Stimulated activated CD8-positive, alpha-beta memory T cell treated with anti-CD3 and anti-CD28 coated beads, Interleukin-7, amount 100 ng/mL, for 1 hour (primary cell): ENCODE results near the gene GPS2.
"Not testable (repeated sequence)": the region's sequence is repeated elsewhere in the genome, so short reads cannot be mapped to it uniquely, and the experiment has no call there.

Source experiments
- DNase-seq, 2 donors: peaks; one replicate each; pipeline ENCODE4 v3.0.0-alpha.2; 2020; ENCODE audit warnings: low read depth in 2 of 2

Gene GPS2

GRCh38 chr17:7336240-7337175, 21.3 kb upstream of the GPS2 start, which contains the start of gene ACAP1:
Gene ACAP1 (plus strand): TSS chr17:7336529. CDS start chr17:7336735, 206 bp downstream.
- peak; percentile 66 to 77 for DNase-seq

DNA sequence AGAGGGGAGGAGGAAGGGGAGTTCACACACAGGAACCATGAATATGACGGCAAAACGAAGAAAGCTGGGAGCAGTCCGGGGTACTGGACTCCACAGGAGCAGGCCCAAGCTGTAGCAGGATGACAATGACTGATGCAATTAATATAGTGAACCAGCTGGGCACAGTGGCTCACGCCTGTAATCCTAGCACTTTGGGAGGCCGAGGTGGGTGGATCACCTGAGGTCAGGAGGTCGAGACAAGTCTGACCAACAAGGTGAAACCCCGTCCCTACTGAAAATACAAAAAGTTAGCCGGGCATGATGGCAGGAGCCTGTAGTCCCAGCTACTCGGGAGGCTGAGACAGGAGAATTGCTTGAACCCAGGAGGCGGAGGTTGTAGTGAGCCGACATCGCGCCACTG, 20.6 kb upstream of the GPS2 start:
- not testable (repeated sequence) for DNase-seq

DNA sequence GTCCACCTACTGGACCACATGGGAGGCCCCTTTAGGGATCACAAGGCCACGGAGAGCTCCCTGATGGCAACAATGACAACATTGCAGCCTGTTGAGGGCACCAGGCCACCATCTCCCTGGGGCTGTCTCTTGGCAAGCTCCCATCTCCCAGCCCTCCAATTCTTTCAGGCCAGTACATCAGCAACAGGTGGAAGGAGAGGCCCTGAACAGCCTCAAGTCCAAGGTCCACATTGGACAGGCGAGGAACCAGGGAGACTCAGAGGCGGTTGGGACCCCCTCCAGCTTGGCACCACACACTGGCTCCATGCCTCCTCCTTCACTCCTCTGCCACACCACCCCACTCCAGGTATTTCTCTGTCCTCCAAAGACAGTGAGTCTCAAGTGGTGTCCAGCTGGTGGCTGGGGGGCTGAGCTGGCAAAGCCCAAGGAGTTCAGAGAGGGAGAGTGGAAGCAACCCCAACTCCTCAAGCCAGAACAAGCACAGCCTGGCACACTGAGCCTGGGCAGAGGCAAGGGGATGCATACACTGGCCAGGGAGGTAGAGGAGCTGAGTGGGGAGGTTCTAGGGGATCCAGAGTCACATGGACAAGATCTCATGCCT, 19.9 kb upstream of the GPS2 start:
- DNase-seq: no peak

DNA sequence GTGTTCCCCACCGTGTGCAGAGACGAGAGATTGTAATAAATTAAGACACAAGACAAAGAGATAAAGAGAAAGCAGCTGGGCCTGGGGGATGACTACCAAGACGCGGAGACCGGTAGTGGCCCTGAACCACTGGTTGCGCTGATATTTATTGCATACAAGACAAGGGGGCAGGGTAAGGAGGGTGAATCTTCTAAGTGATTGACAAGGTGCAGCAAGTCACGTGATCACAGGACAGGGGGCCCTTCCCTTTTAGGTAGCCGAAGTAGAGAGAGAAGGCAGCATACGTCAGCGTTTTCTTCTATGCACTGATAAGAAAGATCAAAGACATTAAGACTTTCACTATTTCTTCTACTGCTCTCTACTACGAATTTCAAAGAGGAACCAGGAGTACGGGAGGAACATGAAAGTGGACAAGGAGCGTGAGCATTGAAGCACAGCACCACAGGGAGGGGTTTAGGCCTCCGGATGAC, 17.5 kb upstream of the GPS2 start:
- not testable (repeated sequence) for DNase-seq

DNA sequence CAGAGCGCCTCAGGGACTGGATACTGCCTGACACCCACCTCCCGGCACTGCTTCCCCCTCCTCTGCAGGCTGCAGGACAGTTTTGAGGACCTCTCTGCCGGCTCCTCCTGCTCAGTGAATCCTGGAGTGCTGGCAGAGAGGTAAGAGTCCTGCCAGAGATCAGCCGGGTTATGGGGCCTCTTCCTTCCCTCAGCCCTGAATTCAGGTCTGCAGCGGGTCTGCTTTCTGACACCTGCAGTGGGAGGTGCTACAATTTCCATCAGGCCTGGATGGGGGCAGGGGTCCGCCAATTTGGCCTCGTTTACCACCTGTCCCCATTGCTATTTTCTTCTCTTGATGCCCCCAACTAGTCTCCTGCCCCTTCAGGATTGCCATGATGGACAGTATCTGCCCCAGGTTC, 17.0 kb upstream of the GPS2 start:
- no peak for DNase-seq

- no peak for DNase-seq
These were observed 15.5 kb upstream of the GPS2 start for GRCh38 chr17:7330638-7331015.

- DNase-seq: peak in 1 of 2 donors; percentile 55
These were observed 15.0 kb upstream of the GPS2 start for GRCh38 chr17:7329997-7330637.

- peak; percentile 91 for DNase-seq
These were observed 14.3 kb upstream of the GPS2 start for GRCh38 chr17:7329374-7329996.

DNA sequence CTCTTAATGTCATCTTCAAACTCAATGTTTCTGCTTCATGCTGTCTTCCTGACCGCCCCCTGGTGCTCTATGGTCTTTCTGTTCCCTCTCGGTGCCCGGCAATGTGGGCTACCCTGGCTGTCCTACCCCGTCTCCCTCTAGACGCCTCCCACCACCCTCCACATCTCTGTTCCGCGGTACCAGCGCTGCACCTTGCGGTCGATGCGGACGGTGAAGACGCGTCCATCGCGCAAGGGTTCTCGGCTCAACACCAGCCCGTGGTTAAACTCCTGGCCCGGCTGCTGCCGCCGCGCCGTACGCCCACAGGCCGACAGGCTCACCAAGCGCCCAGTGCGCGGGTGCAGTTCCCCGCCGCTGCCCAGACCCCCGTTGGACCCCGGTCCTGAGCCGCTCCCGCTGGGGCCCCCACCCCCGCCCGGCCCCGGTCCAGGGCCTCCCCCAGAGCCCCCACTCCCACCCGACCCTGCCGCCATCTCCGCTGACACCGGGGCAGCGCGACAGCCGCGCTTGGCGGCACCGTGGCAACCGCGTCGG, 13.7 kb upstream of the GPS2 start, which contains the start of gene NEURL4:
NEURL4 (minus strand) TSS at position 496 of the 534 bp plus-strand sequence; CDS start at position 473, 23 bp downstream.
- DNase-seq: no peak

- DNase-seq: no peak
These were observed 12.8 kb upstream of the GPS2 start for GRCh38 chr17:7328009-7328408.

DNA sequence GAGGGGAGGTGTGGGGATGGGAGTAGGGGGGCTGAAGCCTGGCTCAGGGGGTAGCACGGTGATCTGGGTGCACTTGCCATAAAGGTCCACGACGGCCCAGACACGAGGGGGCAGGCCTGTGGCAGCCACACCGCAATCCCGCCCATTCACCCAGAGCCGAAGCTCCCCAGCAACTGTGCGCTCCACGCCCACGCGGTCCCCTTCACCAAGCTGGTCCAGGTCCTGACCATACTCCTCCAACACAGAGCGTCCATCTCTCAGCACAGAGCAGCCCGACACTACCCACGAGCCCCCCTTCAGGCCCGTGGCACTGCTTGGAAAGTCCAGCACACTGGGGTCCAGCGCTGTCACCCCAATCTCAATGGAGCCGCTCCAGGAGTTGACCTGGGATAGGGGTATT, 12.3 kb upstream of the GPS2 start:
- DNase-seq: no peak

GRCh38 chr17:7327056-7327455, 11.9 kb upstream of the GPS2 start:
- DNase-seq: no peak

DNA sequence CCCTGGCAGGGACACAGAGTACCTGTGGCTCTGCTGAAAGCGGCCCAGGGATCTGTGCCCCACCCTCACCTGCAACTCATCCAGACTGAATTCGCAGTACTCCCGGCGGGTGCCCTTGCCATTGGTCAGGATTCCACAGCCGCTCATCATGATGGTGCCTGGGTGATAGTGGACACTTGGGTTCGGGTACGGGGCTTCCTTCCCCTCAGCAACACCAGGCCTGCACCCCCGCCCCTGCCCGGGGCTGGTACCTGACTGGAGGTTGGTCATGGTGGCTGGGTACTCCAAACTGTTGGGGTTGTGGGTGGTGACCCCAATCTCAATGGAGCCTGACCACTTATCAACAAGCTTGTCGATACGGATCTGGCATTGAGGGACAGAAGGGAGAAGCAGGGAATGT, 11.0 kb upstream of the GPS2 start:
- no peak for DNase-seq

DNA sequence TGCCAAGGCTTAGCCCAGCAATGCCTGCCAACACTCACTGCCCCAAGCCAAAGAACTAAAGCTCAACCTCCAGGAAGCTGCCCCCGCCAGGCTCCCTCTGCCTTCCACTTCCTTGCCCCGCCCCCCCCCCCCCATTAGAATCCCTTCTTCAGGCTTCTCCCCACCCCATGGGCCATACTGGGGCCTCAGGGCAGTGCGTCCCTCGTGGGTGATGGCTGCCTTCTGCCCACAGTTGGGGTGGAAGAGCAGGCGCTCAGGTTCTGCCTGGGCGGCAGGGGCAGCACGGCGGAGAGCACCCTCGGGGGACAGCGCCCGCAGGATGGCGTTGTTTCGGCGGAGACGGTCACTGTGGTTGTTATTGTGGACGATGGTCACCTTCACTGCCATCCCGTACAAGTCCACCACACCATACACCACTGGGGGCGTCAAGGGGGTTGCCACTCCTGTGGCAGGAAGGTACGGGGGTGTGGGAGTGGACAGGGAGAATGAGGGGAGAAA, 9.9 kb upstream of the GPS2 start:
- no peak for DNase-seq

DNA sequence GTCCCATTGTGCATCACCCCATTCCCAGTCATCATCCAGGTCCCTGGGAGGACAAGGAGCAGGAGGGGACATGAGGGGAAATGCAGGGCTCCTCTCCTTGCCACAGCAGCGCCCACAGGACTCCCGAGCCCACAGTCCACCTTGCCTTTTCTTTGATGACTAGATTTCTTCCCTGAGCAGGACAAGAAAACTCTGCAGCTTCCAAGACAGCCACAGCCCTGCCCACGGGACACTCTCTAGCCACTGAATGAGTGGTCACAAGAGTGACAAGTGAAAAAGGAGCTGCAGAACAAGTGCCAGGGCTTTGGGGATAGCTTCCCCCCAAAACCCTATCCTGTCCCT, 9.2 kb upstream of the GPS2 start:
- DNase-seq: no peak

- peak in 1 of 2 donors; percentile 56 for DNase-seq
These were observed 8.7 kb upstream of the GPS2 start for GRCh38 chr17:7323731-7324437.

DNA sequence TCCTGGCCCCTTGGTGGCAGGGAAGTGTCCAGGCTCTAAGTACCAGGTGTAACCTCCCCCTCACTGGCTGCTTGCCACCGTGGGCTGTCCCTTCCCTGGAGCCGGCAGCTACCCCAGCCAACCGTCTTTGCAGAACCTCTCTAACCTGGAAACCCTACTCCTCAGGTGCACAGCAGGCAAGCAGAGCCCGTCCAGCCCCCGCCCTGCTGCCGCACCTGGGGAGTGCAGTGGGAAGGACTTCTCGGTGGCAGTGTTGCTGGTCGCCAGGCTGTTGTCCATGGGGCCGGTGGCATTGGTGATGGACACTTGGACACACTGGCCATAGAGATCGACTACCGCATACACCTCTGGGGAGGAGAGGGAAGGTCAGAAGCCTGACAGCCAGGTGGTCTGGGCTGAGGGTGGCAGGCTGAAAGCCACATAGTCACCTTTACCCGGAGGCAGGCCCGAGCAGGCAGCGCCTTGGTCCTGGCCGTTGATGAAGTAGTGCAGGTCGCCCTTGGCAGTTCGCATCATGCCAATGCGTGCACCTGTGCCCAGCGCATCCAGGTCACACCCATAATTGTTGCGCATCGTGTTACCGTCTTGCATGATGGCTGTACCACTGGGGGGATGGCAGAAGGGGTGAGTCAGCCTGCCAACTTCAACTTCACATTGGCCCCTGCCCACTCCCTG, 7.5 kb upstream of the GPS2 start:
- no peak for DNase-seq

GRCh38 chr17:7321466-7321865, 6.3 kb upstream of the GPS2 start:
- DNase-seq: no peak

- no peak for DNase-seq
These were observed 3.1 kb upstream of the GPS2 start for GRCh38 chr17:7318121-7318860.
